SK-N-SH treated with all-trans-retinoic acid at 6 μM for 48 hours (cell line): ENCODE results near the gene IRS2.

ENCODE experiments used
- ATAC-seq: fragments of 200-7000 bp; cut with Tn5 transposase; 3 replicates; pipeline ENCODE4 v1.9.1; 2020; ENCODE audit warnings: mild to moderate bottlenecking, moderate library complexity
- BACH2 ChIP-seq: fragments of 250-450 bp; sonication (Bioruptor Pico); IDR thresholded peaks from 2 replicates; pipeline ENCODE4 v1.9.0; 2021; ENCODE audit warnings: mild to moderate bottlenecking, borderline replicate concordance
- CSDC2 ChIP-seq: fragments of 250-450 bp; sonication (Bioruptor Pico); IDR thresholded peaks from 2 replicates; pipeline ENCODE4 v1.5.0; 2020; ENCODE audit warnings: mild to moderate bottlenecking, moderate library complexity
- ESRRG ChIP-seq: fragments of 250-450 bp; sonication (Bioruptor Pico); IDR thresholded peaks from 2 replicates; pipeline ENCODE4 v1.6.1; 2021; ENCODE audit warnings: mild to moderate bottlenecking
- ISL1 ChIP-seq: fragments of 250-450 bp; sonication (Bioruptor Pico); IDR thresholded peaks from 2 replicates; pipeline ENCODE4 v2.1.2; 2022; ENCODE audit warnings: mild to moderate bottlenecking, moderate library complexity
- OSR1 ChIP-seq: fragments of 250-450 bp; sonication (Bioruptor Pico); IDR thresholded peaks from 2 replicates; pipeline ENCODE4 v1.8.0; 2022; ENCODE audit warnings: moderate library complexity, mild to moderate bottlenecking, inconsistent platforms
- PPARA ChIP-seq: fragments of 250-450 bp; sonication (Bioruptor Pico); IDR thresholded peaks from 2 replicates; pipeline ENCODE4 v1.5.0; 2020; ENCODE audit warnings: mild to moderate bottlenecking, borderline replicate concordance
- RARB ChIP-seq: fragments of 250-450 bp; sonication (Bioruptor Pico); IDR thresholded peaks from 2 replicates; pipeline ENCODE4 v1.8.0; 2021; ENCODE audit warnings: mild to moderate bottlenecking, moderate library complexity
- TCF4 ChIP-seq: fragments of 250-450 bp; sonication (Bioruptor Pico); IDR thresholded peaks from 2 replicates; pipeline ENCODE4 v1.8.0; 2021; ENCODE audit warnings: mild to moderate bottlenecking, moderate library complexity, borderline replicate concordance
- TOX ChIP-seq: fragments of 250-450 bp; sonication (Bioruptor Pico); IDR thresholded peaks from 2 replicates; pipeline ENCODE4 v1.8.0; 2021; ENCODE audit warnings: mild to moderate bottlenecking, moderate library complexity, borderline replicate concordance
- ZFP3 ChIP-seq: fragments of 250-450 bp; sonication (Bioruptor Pico); IDR thresholded peaks from 2 replicates; pipeline ENCODE4 v1.5.0; 2020; ENCODE audit warnings: mild to moderate bottlenecking, moderate library complexity
- ZFP30 ChIP-seq: fragments of 450-650 bp; formaldehyde crosslinking; IDR thresholded peaks from 2 replicates; pipeline ENCODE4 v1.5.0; 2022; ENCODE audit warnings: mild to moderate bottlenecking, moderate library complexity
- ZNF565 ChIP-seq: fragments of 450-650 bp; formaldehyde crosslinking; conservative IDR thresholded peaks from 2 replicates; pipeline ENCODE4 v1.5.0; 2020; ENCODE audit warnings: low read depth, mild to moderate bottlenecking, moderate library complexity
- ZNF70 ChIP-seq: fragments of 450-650 bp; formaldehyde crosslinking; IDR thresholded peaks from 2 replicates; pipeline ENCODE4 v1.5.0; 2020; ENCODE audit warnings: mild to moderate bottlenecking, moderate library complexity
- ZNF8 ChIP-seq: fragments of 450-650 bp; formaldehyde crosslinking; IDR thresholded peaks from 2 replicates; pipeline ENCODE4 v1.5.0; 2020; ENCODE audit warnings: mild to moderate bottlenecking, moderate library complexity
- TF ChIP-seq, protein P1 (sequence below): fragments of 250-450 bp; sonication (Bioruptor Pico); IDR thresholded peaks from 2 replicates; pipeline ENCODE4 v1.5.1; 2020; ENCODE audit warnings: low read depth, mild to moderate bottlenecking, moderate library complexity
- TF ChIP-seq, protein P2 (sequence below): fragments of 250-450 bp; sonication (Bioruptor Pico); IDR thresholded peaks from 2 replicates; pipeline ENCODE4 v1.8.0; 2021; ENCODE audit warnings: low read depth, mild to moderate bottlenecking, moderate library complexity, borderline replicate concordance
- TF ChIP-seq, protein P3 (sequence below): fragments of 250-450 bp; sonication (Bioruptor Pico); IDR thresholded peaks from 2 replicates; pipeline ENCODE4 v1.8.0; 2020; ENCODE audit warnings: mild to moderate bottlenecking, moderate library complexity, borderline replicate concordance
- TF ChIP-seq, protein P4 (sequence below): fragments of 250-450 bp; sonication (Bioruptor Pico); IDR thresholded peaks from 2 replicates; pipeline ENCODE4 v1.5.0; 2020; ENCODE audit warnings: mild to moderate bottlenecking, moderate library complexity
- TF ChIP-seq, protein P5 (sequence below): fragments of 250-450 bp; sonication (Bioruptor Pico); IDR thresholded peaks from 2 replicates; pipeline ENCODE4 v1.5.1; 2021; ENCODE audit warnings: mild to moderate bottlenecking, moderate library complexity

IRS2 gene

DNA sequence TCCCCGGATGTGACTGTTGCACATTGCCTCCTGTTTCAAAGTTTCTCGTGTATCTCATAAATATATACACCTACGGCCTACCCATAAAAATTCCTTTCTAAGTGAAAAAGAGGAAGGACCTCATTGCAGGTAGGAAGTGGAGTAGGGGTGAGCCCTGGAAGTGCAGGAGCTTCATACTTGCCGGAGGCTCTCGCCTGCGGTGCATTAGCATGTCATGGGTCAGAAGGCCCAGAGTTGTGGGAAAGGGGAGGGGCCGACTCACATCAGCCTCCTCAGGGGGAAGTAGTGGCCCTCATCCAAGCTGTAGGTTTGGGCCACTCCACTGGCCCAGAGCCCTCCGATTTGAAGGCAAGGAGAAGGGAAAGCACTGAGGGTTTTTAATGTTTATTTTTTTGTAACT, 26.0 kb upstream of the IRS2 start (continued):
- TF ChIP-seq, protein P1, sequence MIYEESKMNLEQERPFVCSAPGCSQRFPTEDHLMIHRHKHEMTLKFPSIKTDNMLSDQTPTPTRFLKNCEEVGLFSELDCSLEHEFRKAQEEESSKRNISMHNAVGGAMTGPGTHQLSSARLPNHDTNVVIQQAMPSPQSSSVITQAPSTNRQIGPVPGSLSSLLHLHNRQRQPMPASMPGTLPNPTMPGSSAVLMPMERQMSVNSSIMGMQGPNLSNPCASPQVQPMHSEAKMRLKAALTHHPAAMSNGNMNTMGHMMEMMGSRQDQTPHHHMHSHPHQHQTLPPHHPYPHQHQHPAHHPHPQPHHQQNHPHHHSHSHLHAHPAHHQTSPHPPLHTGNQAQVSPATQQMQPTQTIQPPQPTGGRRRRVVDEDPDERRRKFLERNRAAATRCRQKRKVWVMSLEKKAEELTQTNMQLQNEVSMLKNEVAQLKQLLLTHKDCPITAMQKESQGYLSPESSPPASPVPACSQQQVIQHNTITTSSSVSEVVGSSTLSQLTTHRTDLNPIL (CRISPR knock-in tag), result no peak

DNA sequence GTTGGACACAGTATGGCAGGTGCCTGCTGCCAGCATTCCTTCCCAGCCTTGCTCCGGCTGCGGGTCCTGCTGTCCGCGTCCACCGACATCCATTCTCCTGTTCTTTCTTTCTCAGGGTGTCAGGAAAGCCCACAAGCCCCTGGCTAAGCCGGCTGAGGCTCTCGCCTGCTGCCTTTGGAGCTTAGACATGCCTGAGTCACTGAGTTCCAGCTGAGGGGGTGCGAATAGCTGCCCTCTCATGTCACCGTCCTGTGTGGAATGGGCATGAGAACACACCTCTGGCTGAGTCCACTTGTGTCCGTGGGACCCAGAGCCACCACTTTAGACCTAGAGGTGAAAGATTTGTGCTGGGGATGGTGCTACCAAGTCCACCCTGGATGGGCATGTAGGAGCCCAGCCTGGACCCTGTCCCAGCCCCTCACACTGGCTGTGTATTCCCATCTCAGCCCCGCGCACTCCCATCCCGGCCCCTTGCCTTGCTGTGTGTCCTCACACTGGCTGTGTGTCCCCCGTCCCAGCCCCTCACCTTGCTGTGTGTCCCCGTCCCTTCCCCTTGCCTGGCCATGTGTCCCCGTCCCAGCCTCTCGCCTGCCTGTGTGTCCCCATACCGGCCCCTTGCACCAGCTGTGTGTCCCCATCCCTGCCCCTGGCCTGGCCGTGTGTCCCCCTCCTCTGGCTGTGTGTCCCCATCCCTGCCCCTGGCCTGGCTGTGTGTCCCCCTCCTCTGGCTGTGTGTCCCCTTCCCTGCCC, 24.6 kb upstream of the IRS2 start:
- no peak for ATAC-seq
- TF ChIP-seq ZNF8 (CRISPR knock-in tag), result no peak
- TF ChIP-seq, all 23 proteins: peak for 0

DNA sequence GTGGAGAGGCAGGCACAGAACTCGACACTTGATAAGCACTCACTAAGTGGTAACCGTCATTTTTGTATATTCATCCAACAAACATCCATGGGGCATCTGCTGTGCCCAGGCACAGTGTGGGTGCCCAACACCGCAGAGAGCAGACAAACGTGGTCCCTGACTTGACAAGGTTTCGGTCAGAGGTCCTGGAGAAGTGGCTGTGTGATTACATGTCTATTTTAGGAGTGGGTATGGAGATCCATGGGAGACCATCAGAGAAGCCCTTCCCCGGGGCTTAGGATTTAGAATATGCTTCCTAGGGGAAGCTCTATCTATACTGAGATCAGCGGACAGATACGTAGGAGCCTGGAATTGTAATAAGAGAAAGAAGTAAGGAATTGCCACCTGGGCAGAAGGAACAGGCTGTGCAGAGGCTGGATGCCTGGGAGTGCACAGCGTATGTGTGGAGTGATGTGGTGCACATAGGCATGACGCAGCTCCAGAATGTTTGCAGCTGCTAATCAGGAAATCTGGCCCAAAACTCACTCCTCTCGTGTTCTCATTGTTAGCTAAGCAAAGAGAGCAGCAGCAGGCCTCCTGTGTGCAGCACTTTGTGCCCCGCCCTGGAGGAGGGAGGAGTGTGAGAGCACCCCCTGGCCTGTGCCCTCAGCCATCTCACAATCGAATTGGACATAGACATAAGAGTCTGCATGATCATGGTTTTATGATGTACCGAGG, 23.0 kb upstream of the IRS2 start:
- TF ChIP-seq CSDC2 (no peak), ISL1 (CRISPR knock-in tag) (no peak), ZNF70 (CRISPR knock-in tag) (no peak), ZFP30 (CRISPR knock-in tag) (no peak), ZFP3 (no peak), BACH2 (no peak), ZNF8 (CRISPR knock-in tag) (no peak), RARB (CRISPR knock-in tag) (no peak), TCF4 (CRISPR knock-in tag) (no peak), TOX (CRISPR knock-in tag) (no peak), ESRRG (CRISPR knock-in tag) (no peak)
- TF ChIP-seq, protein P2, sequence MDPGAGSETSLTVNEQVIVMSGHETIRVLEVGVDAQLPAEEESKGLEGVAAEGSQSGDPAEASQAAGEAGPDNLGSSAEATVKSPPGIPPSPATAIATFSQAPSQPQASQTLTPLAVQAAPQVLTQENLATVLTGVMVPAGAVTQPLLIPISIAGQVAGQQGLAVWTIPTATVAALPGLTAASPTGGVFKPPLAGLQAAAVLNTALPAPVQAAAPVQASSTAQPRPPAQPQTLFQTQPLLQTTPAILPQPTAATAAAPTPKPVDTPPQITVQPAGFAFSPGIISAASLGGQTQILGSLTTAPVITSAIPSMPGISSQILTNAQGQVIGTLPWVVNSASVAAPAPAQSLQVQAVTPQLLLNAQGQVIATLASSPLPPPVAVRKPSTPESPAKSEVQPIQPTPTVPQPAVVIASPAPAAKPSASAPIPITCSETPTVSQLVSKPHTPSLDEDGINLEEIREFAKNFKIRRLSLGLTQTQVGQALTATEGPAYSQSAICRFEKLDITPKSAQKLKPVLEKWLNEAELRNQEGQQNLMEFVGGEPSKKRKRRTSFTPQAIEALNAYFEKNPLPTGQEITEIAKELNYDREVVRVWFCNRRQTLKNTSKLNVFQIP (CRISPR knock-in tag), result no peak
- TF ChIP-seq, protein P1 (CRISPR knock-in tag), result no peak
- TF ChIP-seq, protein P3, sequence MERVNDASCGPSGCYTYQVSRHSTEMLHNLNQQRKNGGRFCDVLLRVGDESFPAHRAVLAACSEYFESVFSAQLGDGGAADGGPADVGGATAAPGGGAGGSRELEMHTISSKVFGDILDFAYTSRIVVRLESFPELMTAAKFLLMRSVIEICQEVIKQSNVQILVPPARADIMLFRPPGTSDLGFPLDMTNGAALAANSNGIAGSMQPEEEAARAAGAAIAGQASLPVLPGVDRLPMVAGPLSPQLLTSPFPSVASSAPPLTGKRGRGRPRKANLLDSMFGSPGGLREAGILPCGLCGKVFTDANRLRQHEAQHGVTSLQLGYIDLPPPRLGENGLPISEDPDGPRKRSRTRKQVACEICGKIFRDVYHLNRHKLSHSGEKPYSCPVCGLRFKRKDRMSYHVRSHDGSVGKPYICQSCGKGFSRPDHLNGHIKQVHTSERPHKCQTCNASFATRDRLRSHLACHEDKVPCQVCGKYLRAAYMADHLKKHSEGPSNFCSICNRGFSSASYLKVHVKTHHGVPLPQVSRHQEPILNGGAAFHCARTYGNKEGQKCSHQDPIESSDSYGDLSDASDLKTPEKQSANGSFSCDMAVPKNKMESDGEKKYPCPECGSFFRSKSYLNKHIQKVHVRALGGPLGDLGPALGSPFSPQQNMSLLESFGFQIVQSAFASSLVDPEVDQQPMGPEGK (CRISPR knock-in tag), result no peak
- TF ChIP-seq, protein P4, sequence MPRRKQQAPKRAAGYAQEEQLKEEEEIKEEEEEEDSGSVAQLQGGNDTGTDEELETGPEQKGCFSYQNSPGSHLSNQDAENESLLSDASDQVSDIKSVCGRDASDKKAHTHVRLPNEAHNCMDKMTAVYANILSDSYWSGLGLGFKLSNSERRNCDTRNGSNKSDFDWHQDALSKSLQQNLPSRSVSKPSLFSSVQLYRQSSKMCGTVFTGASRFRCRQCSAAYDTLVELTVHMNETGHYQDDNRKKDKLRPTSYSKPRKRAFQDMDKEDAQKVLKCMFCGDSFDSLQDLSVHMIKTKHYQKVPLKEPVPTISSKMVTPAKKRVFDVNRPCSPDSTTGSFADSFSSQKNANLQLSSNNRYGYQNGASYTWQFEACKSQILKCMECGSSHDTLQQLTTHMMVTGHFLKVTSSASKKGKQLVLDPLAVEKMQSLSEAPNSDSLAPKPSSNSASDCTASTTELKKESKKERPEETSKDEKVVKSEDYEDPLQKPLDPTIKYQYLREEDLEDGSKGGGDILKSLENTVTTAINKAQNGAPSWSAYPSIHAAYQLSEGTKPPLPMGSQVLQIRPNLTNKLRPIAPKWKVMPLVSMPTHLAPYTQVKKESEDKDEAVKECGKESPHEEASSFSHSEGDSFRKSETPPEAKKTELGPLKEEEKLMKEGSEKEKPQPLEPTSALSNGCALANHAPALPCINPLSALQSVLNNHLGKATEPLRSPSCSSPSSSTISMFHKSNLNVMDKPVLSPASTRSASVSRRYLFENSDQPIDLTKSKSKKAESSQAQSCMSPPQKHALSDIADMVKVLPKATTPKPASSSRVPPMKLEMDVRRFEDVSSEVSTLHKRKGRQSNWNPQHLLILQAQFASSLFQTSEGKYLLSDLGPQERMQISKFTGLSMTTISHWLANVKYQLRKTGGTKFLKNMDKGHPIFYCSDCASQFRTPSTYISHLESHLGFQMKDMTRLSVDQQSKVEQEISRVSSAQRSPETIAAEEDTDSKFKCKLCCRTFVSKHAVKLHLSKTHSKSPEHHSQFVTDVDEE (CRISPR knock-in tag), result no peak
- ATAC-seq, result no peak

DNA sequence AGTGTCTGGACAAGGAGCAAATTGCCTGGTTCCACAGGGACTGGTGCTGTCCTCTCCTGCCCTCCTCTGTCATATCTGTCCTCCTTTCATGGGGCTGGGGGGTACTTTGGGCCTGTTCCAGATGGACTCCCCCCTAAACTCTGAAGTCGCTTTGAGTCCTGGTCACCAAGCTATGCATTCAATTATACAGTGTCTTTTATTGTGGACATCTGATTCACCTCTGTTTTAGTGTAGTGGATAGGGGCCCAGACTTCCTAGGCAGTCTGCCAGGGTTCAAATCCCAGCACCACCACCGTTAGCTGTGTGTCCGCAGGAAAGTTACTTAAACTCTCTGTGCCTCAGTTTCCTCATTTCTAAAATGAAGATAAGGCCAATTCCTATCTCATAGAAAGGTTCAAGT, 21.0 kb upstream of the IRS2 start:
- ATAC-seq, result no peak
- TF ChIP-seq, protein P1 (CRISPR knock-in tag), result no peak
- TF ChIP-seq ZNF70 (CRISPR knock-in tag) (no peak), TOX (CRISPR knock-in tag) (no peak), CSDC2 (no peak), ZFP3 (no peak), ESRRG (CRISPR knock-in tag) (no peak), ZNF565 (CRISPR knock-in tag) (no peak), BACH2 (no peak), PPARA (CRISPR knock-in tag) (no peak), OSR1 (CRISPR knock-in tag) (no peak)
- TF ChIP-seq, protein P5, sequence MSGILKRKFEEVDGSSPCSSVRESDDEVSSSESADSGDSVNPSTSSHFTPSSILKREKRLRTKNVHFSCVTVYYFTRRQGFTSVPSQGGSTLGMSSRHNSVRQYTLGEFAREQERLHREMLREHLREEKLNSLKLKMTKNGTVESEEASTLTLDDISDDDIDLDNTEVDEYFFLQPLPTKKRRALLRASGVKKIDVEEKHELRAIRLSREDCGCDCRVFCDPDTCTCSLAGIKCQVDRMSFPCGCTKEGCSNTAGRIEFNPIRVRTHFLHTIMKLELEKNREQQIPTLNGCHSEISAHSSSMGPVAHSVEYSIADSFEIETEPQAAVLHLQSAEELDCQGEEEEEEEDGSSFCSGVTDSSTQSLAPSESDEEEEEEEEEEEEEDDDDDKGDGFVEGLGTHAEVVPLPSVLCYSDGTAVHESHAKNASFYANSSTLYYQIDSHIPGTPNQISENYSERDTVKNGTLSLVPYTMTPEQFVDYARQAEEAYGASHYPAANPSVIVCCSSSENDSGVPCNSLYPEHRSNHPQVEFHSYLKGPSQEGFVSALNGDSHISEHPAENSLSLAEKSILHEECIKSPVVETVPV (CRISPR knock-in tag), result no peak
- TF ChIP-seq, protein P3 (CRISPR knock-in tag), result no peak
